HepG2 (cell line): Measurements from ENCODE around the gene NKX2-3. TPM values are rescaled to one million over a fixed set of nuclear protein-coding genes. Genes with fewer than 3 reads are reported as not detected.
A peak's percentile ranks its signal among the peaks of the same experiment; 100 is the strongest.

ENCODE experiments used
- AKAP8 ChIP-seq: sonication (generic); formaldehyde crosslinking; IDR thresholded peaks from 2 replicates; pipeline ENCODE4 v1.5.1; 2020; ENCODE audit warnings: mild to moderate bottlenecking, missing genetic modification reagents
- AKNA ChIP-seq: sonication (generic); formaldehyde crosslinking; IDR thresholded peaks from 2 replicates; pipeline ENCODE4 v1.4.0; 2020; ENCODE audit warnings: missing genetic modification reagents, borderline replicate concordance
- GZF1 ChIP-seq: sonication (generic); formaldehyde crosslinking; IDR thresholded peaks from 2 replicates; pipeline ENCODE4 v1.5.1; 2020; ENCODE audit warnings: mild to moderate bottlenecking, missing genetic modification reagents
- HOXD1 ChIP-seq: sonication (generic); formaldehyde crosslinking; IDR thresholded peaks from 2 replicates; pipeline ENCODE4 v1.5.0; 2020; ENCODE audit warnings: missing genetic modification reagents
- MAFG ChIP-seq: sonication (generic); formaldehyde crosslinking; IDR thresholded peaks from 2 replicates; pipeline ENCODE4 v1.5.1; 2020; ENCODE audit warnings: mild to moderate bottlenecking, missing genetic modification reagents
- MATR3 ChIP-seq: sonication (generic); formaldehyde crosslinking; IDR thresholded peaks from 2 replicates; pipeline ENCODE4 v1.4.0; 2020; ENCODE audit warnings: missing genetic modification reagents
- MIER2 ChIP-seq: IDR thresholded peaks from 2 replicates; pipeline ENCODE4 v1.6.1; 2016; ENCODE audit warnings: missing biosample characterization, missing genetic modification reagents
- RAD21 ChIP-seq: fragments of 450-650 bp; formaldehyde crosslinking; IDR thresholded peaks from 2 replicates; pipeline ENCODE4 v1.5.0; 2020; ENCODE audit warnings: mild to moderate bottlenecking
- SATB2 ChIP-seq: sonication (generic); formaldehyde crosslinking; IDR thresholded peaks from 2 replicates; pipeline ENCODE4 v1.5.0; 2020; ENCODE audit warnings: missing genetic modification reagents
- SMC3 ChIP-seq: IDR thresholded peaks from 2 replicates; pipeline ENCODE4 v1.6.1; 2011; ENCODE audit warnings: low read length, improper control_type of control experiment
- TAF1 ChIP-seq: sonication (generic); formaldehyde crosslinking; IDR thresholded peaks from 2 replicates; pipeline ENCODE4 v1.4.0; 2020; ENCODE audit warnings: missing genetic modification reagents
- TCF7L2 ChIP-seq: IDR thresholded peaks from 2 replicates; pipeline ENCODE4 v1.6.1; 2011; ENCODE audit warnings: mild to moderate bottlenecking, low read depth, low read length, moderate library complexity
- TEAD3 ChIP-seq: optimal IDR thresholded peaks from 2 replicates; pipeline ENCODE3; 2016; ENCODE audit warnings: borderline replicate concordance
- ZFYVE20 ChIP-seq: sonication (generic); formaldehyde crosslinking; IDR thresholded peaks from 2 replicates; pipeline ENCODE4 v1.8.0; 2023; ENCODE audit warnings: low read depth, mild to moderate bottlenecking, moderate library complexity, missing genetic modification reagents, borderline replicate concordance
- ZNF17 ChIP-seq: sonication (generic); formaldehyde crosslinking; IDR thresholded peaks from 2 replicates; pipeline ENCODE4 v1.5.0; 2020; ENCODE audit warnings: mild to moderate bottlenecking, missing genetic modification reagents
- polyA plus RNA-seq, 8 experiments: library from polyadenylated mRNA; depleted of rRNA in 3 of 8; stranded (reverse) in 7 of 8; unstranded in 1 of 8; fragments of >200 nt; fragmentation: Illumina TruSeq in 4 of 8; extraction: Trizol in 4 of 8; gene quantifications; 2 replicates each; pipeline versions ENCODE4 v1.2.1 to v1.2.3, GENCODE V29; 2011 to 2016; ENCODE audit warnings: low read depth in 4 of 8, missing spikeins in 1 of 8, mixed read lengths in 1 of 8; ENCODE audit not compliant: insufficient read depth in 1 of 8
- total RNA-seq, 5 experiments: library from RNA; depleted of rRNA; stranded (reverse); fragments of >200 nt; fragmentation: Illumina TruSeq; extraction: Trizol; gene quantifications; 2 replicates each; pipeline ENCODE4 v1.2.3, GENCODE V29; 2016; ENCODE audit warnings: low read depth in 1 of 5
- TF ChIP-seq, protein P1 (sequence below): sonication (generic); formaldehyde crosslinking; IDR thresholded peaks from 2 replicates; pipeline ENCODE4 v1.4.0; 2020; ENCODE audit warnings: mild to moderate bottlenecking, missing genetic modification reagents, borderline replicate concordance

Gene NKX2-3
- total and polyA plus RNA-seq, 2 of the 13 experiments (the other 11 are each of a cell fraction or from before 2014, with no cell fraction given) = not detected

DNA sequence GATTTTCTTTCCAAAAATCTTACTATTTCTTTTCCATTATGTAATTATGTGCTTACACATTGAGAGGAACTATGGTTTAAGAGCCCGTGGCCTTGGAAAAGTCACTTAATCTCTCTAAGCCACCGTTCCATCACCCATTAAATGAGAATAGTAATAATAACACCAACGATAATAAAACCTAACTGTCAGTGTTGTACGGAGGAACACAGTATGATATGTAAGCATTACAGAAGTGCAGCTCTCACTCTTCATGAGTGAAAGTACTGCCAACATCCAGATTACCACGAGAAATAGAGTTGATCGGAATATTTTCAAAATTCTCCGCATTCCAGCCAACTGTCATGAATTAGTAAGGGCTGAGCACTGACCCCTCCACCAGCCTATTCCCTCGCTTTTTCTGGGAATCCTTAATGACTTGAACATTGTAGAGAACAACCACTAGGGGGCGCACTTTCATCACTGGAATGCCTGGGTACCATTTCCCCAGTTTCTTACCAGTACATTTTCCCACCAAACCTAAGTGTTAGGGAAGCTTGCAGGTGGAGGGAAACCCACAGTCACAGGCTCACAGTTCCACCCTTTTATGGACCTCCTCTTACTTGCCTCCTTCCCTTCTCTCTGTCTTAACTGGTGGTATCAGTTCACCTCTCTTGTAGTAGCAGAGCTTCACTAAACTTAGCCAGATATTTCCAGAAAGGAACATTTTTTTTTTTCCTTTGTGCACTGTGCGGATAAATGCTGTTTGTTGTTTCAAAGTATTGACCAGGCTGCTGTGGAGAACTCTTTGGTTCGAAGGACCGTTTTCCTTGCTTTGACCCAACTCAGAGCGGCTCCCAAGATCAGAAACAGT, 27.8 kb downstream of the NKX2-3 start (continued):
- TF ChIP-seq HOXD1 (no peak), MAFG (CRISPR knock-in tag) (no peak), ZNF17 (CRISPR knock-in tag) (no peak), AKNA (CRISPR knock-in tag) (no peak), TAF1 (CRISPR knock-in tag) (no peak), RAD21 (peak; percentile 53; the same call in 1 of the 2 replicates), SMC3 (peak; percentile 82), SATB2 (CRISPR knock-in tag) (no peak), TCF7L2 (no peak), ZFYVE20 (CRISPR knock-in tag) (no peak), AKAP8 (CRISPR knock-in tag) (no peak), MATR3 (CRISPR knock-in tag) (no peak), TEAD3 (CRISPR knock-in tag) (peak; percentile 51), GZF1 (CRISPR knock-in tag) (no peak), MIER2 (CRISPR knock-in tag) (no peak)
- TF ChIP-seq, protein P1, sequence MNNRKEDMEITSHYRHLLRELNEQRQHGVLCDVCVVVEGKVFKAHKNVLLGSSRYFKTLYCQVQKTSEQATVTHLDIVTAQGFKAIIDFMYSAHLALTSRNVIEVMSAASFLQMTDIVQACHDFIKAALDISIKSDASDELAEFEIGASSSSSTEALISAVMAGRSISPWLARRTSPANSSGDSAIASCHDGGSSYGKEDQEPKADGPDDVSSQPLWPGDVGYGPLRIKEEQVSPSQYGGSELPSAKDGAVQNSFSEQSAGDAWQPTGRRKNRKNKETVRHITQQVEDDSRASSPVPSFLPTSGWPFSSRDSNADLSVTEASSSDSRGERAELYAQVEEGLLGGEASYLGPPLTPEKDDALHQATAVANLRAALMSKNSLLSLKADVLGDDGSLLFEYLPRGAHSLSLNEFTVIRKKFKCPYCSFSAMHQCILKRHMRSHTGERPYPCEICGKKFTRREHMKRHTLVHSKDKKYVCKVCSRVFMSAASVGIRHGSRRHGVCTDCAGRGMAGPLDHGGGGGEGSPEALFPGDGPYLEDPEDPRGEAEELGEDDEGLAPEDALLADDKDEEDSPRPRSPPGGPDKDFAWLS (CRISPR knock-in tag) = no peak
